ENCODE measurements around the gene BHLHA15.
A peak's percentile ranks its signal among the peaks of the same experiment; 100 is the strongest.

BHLHA15 gene

GRCh38 chr7:98211221-98211675, at the start of gene BHLHA15:
TSS of gene BHLHA15 (plus strand) at chr7:98211439. CDS start at chr7:98212310, 871 bp downstream.
- DNase-seq = peak; percentile 39

- DNase-seq = no peak
These were observed 48.5 kb upstream of the BHLHA15 start for GRCh38 chr7:98162758-98163157.

DNA sequence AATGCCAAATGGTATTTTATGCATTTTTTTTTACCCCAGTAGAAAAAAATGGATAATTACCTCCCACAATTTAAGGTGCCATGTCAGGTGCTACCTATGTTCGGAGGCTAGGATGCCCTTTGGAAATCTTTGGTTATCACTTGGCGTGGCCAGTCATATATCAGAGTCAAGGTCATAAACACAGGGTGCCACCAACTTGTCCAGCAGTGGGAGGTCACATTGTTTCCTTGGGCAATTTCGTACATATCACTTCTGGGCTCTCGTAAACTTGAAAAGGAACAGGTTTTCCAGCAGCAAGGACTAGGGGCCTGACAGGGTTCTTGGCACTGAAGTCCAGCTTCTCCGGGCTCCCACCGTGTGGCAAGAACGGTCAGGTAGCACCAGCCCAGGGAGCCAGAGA, 48.0 kb upstream of the BHLHA15 start:
- DNase-seq = no peak

GRCh38 chr7:98163704-98164494, 47.3 kb upstream of the BHLHA15 start:
- DNase-seq = no peak

- peak; percentile 71 for DNase-seq
These were observed 45.2 kb upstream of the BHLHA15 start for GRCh38 chr7:98165827-98166667.

DNA sequence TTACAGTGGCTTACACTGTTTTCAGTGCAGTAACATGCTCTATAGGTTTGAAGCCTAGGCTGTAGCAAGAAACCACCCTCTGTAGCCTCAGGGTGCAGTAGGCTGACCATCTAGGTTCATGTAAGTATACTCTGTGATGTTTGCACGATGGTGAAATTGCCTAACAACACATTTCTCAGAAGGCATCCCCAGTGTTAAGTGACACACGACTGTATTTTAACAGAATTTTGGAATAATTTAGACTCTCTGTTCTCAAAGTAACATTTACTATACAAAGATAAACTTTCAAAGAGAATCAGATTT, 44.6 kb upstream of the BHLHA15 start:
- no peak for DNase-seq

GRCh38 chr7:98167653-98168052, 43.6 kb upstream of the BHLHA15 start:
- DNase-seq = no peak

GRCh38 chr7:98168181-98168903, 42.9 kb upstream of the BHLHA15 start:
- peak; percentile 69 for DNase-seq

- DNase-seq = no peak
These were observed 42.2 kb upstream of the BHLHA15 start for GRCh38 chr7:98168904-98169621.

- no peak for DNase-seq
These were observed 40.3 kb upstream of the BHLHA15 start for GRCh38 chr7:98170966-98171365.

DNA sequence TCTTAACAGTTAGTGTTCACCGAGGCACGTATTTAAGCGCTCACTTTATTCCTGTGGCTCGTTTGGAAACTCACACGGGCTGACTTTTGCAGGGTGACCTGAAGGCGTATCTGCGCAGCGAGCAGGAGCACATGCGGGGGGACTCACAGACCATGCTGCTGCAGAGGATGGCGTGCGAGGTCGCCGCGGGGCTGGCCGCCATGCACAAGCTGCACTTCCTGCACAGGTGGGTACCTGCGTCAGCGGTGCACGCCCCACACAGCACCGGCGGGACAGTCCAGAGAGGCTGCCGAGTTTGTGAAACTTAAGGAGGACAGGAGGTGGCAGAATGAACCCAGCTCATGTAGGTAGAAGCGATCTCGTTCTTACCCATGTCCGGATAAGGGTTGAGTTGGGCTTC, 39.8 kb upstream of the BHLHA15 start:
- DNase-seq = no peak

DNA sequence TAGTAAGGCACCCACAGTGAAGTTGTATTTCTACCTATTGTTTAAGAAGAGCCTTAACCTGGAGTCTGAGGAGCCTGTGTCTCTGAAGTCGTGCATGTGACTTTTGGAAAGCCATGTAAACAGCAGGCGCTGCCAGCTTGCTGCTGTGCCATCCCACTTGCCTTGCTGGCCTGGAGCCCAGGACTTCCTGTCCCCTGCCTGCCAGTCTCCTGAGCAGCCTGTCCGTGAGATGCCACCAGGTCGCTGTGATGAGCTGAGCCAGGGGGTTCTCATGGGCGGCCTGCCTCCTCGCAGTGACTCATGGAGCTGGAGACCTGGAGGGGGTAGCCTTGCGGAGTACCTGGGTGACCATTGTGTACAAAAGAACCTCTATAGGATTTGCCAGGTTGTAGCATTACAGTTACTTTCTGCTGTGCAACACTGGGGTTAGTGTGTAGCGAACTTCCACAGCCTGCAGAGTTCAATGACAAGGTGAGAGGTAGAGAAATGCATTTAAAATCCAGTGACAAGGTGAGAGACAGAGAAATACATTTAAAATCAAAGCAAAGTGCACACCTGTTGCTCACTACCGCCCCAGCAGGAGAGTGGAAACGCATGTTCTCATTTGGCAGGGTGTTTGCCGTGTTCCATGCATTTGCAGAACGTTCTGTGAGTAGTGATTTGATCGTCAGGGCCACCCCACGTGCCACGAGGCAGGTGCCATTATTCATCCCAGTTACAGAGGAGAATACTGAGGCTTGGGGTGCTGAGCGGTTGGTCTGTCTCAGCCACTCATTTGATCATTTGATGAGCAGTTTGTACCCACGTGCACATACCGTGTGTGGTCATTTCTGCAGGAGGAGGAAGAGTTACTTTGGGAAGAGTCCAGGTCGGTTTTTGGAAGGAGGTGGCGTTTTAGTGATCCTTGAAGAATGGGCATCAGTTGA, 36.6 kb upstream of the BHLHA15 start:
- no peak for DNase-seq

- DNase-seq = no peak
These were observed 35.8 kb upstream of the BHLHA15 start for GRCh38 chr7:98175260-98175940.

GRCh38 chr7:98177553-98177952, 33.7 kb upstream of the BHLHA15 start:
- no peak for DNase-seq

DNA sequence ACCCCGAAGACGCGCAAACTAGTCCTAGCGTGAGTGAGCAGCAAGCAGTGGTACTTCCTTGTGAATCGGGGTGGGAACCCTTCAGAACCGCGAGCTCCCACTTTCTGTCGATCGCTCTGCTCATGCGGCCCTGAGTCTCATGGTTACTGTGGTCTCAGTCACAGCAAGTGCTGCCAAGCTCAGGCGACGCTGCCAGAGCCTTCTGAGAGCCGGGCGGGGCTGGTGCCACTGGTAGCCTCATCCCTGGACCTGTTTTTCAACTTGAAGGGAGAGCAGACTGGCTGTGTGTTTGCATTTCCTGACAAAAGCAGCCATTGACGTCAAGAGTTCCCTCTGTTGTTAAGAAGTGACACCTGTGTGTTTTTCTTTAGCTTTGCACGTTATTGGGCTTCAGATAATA, 32.9 kb upstream of the BHLHA15 start:
- no peak for DNase-seq

GRCh38 chr7:98178762-98179490, 32.3 kb upstream of the BHLHA15 start:
- no peak for DNase-seq

DNA sequence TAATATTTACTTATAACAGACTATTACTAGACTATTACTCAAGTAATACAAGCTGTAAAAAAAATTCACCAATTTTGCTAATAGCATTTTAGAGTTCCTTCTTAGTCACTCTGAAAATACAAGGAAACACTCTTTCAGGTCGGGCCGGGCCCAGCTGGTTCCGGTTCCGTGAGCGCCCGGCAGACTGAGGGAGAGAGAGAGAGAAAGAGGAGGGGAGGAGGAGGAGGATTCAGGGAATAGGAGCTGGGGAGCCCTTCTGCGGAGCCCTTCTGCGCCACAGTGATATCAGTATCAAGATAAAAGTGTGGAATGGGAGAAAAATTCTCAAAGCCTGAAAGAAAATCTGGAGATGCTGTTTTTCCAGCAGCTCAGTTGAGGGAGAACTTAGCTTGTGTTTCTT, 30.5 kb upstream of the BHLHA15 start:
- no peak for DNase-seq

GRCh38 chr7:98185101-98185500, 26.1 kb upstream of the BHLHA15 start:
- DNase-seq = no peak

- no peak for DNase-seq
These were observed 24.6 kb upstream of the BHLHA15 start for GRCh38 chr7:98186452-98187137.

DNA sequence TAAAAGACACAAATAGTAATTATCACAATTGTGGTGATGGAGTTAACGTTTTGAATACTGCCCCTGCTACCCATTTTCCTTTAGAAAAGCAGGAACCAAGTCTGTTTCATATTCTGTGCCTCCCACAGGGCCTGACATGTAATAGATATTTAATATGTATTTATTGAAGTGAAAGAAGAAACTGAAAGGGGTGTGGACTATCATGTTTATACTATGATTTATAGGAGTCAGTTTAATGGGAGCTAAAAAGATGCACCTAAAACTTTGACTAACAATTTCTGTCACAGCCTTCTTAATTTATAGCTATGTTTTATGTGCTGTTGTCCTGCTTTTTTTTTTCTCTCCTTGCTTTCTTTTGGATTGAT, 24.1 kb upstream of the BHLHA15 start:
- DNase-seq = no peak
